RKO (cell line): ENCODE measurements around the gene SGMS2.

ENCODE experiments used
- DNase-seq: peaks from one replicate; pipeline ENCODE4 v3.0.0-alpha.2; 2016; ENCODE audit warnings: low spot score

Gene SGMS2

GRCh38 chr4:107824350-107825071, at the start of gene SGMS2:
SGMS2 (plus strand) TSS chr4:107824932; CDS start chr4:107895554, 70,622 bp downstream.
- DNase-seq: peak; percentile 91

GRCh38 chr4:107777890-107778289, 46.8 kb upstream of the SGMS2 start:
- no peak for DNase-seq

GRCh38 chr4:107778784-107779530, 45.8 kb upstream of the SGMS2 start:
- no peak for DNase-seq

GRCh38 chr4:107780665-107781064, 44.1 kb upstream of the SGMS2 start:
- DNase-seq: peak; percentile 34

- DNase-seq: no peak
Observed at GRCh38 chr4:107791902-107792301, 32.8 kb upstream of the SGMS2 start.

- DNase-seq: no peak
Observed at GRCh38 chr4:107792711-107793110, 32.0 kb upstream of the SGMS2 start.

GRCh38 chr4:107793996-107794395, 30.7 kb upstream of the SGMS2 start:
- no peak for DNase-seq

- DNase-seq: no peak
Observed at GRCh38 chr4:107799669-107800450, 24.9 kb upstream of the SGMS2 start.

- no peak for DNase-seq
Observed at GRCh38 chr4:107800706-107801105, 24.0 kb upstream of the SGMS2 start.

- peak; percentile 15 for DNase-seq
Observed at GRCh38 chr4:107801766-107802211, 22.9 kb upstream of the SGMS2 start.

GRCh38 chr4:107804956-107805355, 19.8 kb upstream of the SGMS2 start:
- no peak for DNase-seq

- DNase-seq: no peak
Observed at GRCh38 chr4:107806196-107806595, 18.5 kb upstream of the SGMS2 start.

GRCh38 chr4:107808572-107808971, 16.2 kb upstream of the SGMS2 start:
- no peak for DNase-seq

GRCh38 chr4:107809210-107809609, 15.5 kb upstream of the SGMS2 start:
- DNase-seq: no peak

- no peak for DNase-seq
Observed at GRCh38 chr4:107814758-107815157, 10.0 kb upstream of the SGMS2 start.

- DNase-seq: no peak
Observed at GRCh38 chr4:107815158-107815557, 9.6 kb upstream of the SGMS2 start.

GRCh38 chr4:107818301-107818910, 6.3 kb upstream of the SGMS2 start:
- no peak for DNase-seq

GRCh38 chr4:107823870-107824349, 822 bp upstream of the SGMS2 start:
- no peak for DNase-seq

GRCh38 chr4:107825072-107825824, 516 bp downstream of the SGMS2 start:
- peak; percentile 66 for DNase-seq

- peak; percentile 11 for DNase-seq
Observed at GRCh38 chr4:107826421-107826980, 1.8 kb downstream of the SGMS2 start.
